Caco-2 (cell line): Measurements from ENCODE around the gene ASTN2. TPM values are rescaled to one million over a fixed set of nuclear protein-coding genes. Genes with fewer than 3 reads are reported as not detected.

Experiments used
- BruUV-seq: library from RNA; stranded (reverse); fragments of 400-500 nt; replicated peaks from 2 replicates; lab custom pipeline; 2021; lab: Mats Ljungman, UMichigan
- CTCF ChIA-PET: fragments of 300-600 bp; sonication (Branson Sonifier 250); formaldehyde crosslinking; loops from one replicate; lab custom pipeline; 2022; ENCODE audit warnings: antibody characterized with exemption; lab: Charles Lee
- POLR2A ChIA-PET: fragments of 300-600 bp; sonication (Branson Sonifier 250); formaldehyde crosslinking; loops from one replicate; lab custom pipeline; 2022; ENCODE audit warnings: antibody characterized with exemption; lab: Charles Lee
- DNase-seq, 2 experiments: peaks; one replicate each; pipeline versions ENCODE4 v3.0.0 to v3.0.0-alpha.2; 2020 to 2022
- H3K27me3 ChIP-seq: replicated peaks from 2 replicates; pipeline ENCODE4 v1.6.0; 2011; ENCODE audit warnings: low read length; ENCODE audit not compliant: control insufficient read depth, insufficient read depth
- H3K36me3 ChIP-seq: 2 replicates; pipeline ENCODE4 v1.5.1; 2011; ENCODE audit warnings: low read length; ENCODE audit not compliant: control insufficient read depth, insufficient read depth
- H3K4me1 ChIP-seq: fragments of 250-450 bp; sonication (Bioruptor Pico); 2 replicates; pipeline ENCODE4 v1.5.1; 2020; ENCODE audit warnings: mild to moderate bottlenecking
- H3K4me3 ChIP-seq: 2 replicates; pipeline ENCODE4 v1.5.1; 2011; ENCODE audit warnings: low read depth, mild to moderate bottlenecking, control low read depth, low read length
- H3K9me3 ChIP-seq: fragments of 250-450 bp; sonication (Bioruptor Pico); 2 replicates; pipeline ENCODE4 v1.5.1; 2020; ENCODE audit warnings: mild to moderate bottlenecking, moderate library complexity
- H3K27ac Mint-ChIP-seq: one replicate; pipeline ENCODE4 v1.8.0; 2022; ENCODE audit warnings: mixed read lengths; ENCODE audit not compliant: unreplicated experiment
- H3K27me3 Mint-ChIP-seq: one replicate; pipeline ENCODE4 v1.8.0; 2022; ENCODE audit warnings: mixed read lengths; ENCODE audit not compliant: insufficient read depth, unreplicated experiment
- H3K36me3 Mint-ChIP-seq: one replicate; pipeline ENCODE4 v1.8.0; 2022; ENCODE audit warnings: mild to moderate bottlenecking, mixed read lengths; ENCODE audit not compliant: insufficient read depth, unreplicated experiment
- H3K4me1 Mint-ChIP-seq: one replicate; pipeline ENCODE4 v1.8.0; 2022; ENCODE audit warnings: low read depth, mixed read lengths; ENCODE audit not compliant: unreplicated experiment
- H3K4me3 Mint-ChIP-seq: one replicate; pipeline ENCODE4 v1.8.0; 2022; ENCODE audit warnings: mild to moderate bottlenecking, moderate library complexity, mixed read lengths; ENCODE audit not compliant: unreplicated experiment
- H3K9me3 Mint-ChIP-seq: one replicate; pipeline ENCODE4 v1.8.0; 2022; ENCODE audit warnings: mixed read lengths; ENCODE audit not compliant: unreplicated experiment
- CTCF ChIP-seq, 2 experiments: fragments of 200-600 bp in 1 of 2; IDR thresholded peaks; 1 replicate in 1 of 2; 2 replicates in 1 of 2; pipeline versions ENCODE4 v1.5.1 to v1.8.0; 2011 to 2022; ENCODE audit warnings: antibody characterized with exemption in 1 of 2, control low read depth in 1 of 2, inconsistent platforms in 1 of 2, low read depth in 1 of 2, low read length in 1 of 2, mild to moderate bottlenecking in 1 of 2, moderate library complexity in 1 of 2; ENCODE audit not compliant: insufficient read depth in 1 of 2, severe bottlenecking in 1 of 2, unreplicated experiment in 1 of 2
- intact Hi-C: fragments of 100-400 bp; cut with micrococcal nuclease; formaldehyde crosslinking; loops from one replicate; pipeline ENCODE4 v1.10.0; 2022; ENCODE audit not compliant: unreplicated experiment
- total RNA-seq: library from RNA; stranded (reverse); gene quantifications from 2 replicates; pipeline ENCODE4 v1.2.3, GENCODE V29; 2022

ASTN2 gene
- total RNA-seq, 1 experiment from 2014 or later: 12.7 TPM

- peaks cover 12% of the 10 kb centered on the region for H3K27me3 Mint-ChIP-seq
- POLR2A ChIA-PET: no interaction called here
- no peak overlapping the region for H3K4me3 Mint-ChIP-seq
- BruUV-seq: no TSS peak
- no peak overlapping the region for H3K4me3 ChIP-seq
- H3K9me3 ChIP-seq: no peaks in the 10 kb centered on the region
- H3K36me3 Mint-ChIP-seq: no peaks in the 10 kb centered on the region
- H3K36me3 ChIP-seq: no peaks in the 10 kb centered on the region
- CTCF ChIA-PET: no interaction called here
- H3K27me3 ChIP-seq: no peaks in the 10 kb centered on the region
- no peaks in the 10 kb centered on the region for H3K4me1 ChIP-seq
- intact Hi-C loops: no loop called here
- H3K4me1 Mint-ChIP-seq: no peaks in the 10 kb centered on the region
- TF ChIP-seq CTCF (IDR thresholded peaks at IDR 0.05; ENCODE audit: insufficient read depth in 1 of 2, low read depth in 1 of 2, low read length in 1 of 2, severe bottlenecking in 1 of 2, unreplicated experiment in 1 of 2): no peak
- no peak for DNase-seq
- H3K9me3 Mint-ChIP-seq: no peaks in the 10 kb centered on the region
- no peak overlapping the region for H3K27ac Mint-ChIP-seq
These were observed 475.2 kb downstream of the ASTN2 start for GRCh38 chr9:116939614-116940013.

DNA sequence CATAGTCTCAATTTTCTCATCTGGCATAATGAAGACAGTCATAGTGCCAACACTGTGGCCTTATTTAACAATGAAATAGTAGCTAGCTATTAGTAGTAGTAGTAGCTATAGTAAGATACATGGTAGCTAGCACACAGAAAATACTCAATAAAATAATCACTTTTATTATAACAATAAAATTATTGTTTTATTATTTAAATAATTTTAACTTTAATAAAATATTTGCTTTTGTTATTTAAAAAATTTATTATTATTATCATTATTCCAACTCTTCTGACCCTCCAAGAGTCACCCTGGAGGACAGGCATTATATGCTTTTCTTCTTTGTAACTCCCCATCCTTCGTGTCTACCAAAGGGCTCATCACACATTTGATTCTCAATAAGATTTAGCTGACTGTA lies 475.7 kb downstream of the ASTN2 start:
- no peaks in the 10 kb centered on the region for H3K36me3 Mint-ChIP-seq
- no peaks in the 10 kb centered on the region for H3K4me1 Mint-ChIP-seq
- CTCF ChIA-PET: no interaction called here
- Histone ChIP-seq H3K4me1 (no peaks in the 10 kb centered on the region), H3K27me3 (no peaks in the 10 kb centered on the region), H3K36me3 (no peaks in the 10 kb centered on the region), H3K9me3 (no peaks in the 10 kb centered on the region), H3K4me3 (no peak overlapping the region)
- POLR2A ChIA-PET: no interaction called here
- no peak for DNase-seq
- H3K27ac Mint-ChIP-seq: no peak overlapping the region
- no peak overlapping the region for H3K4me3 Mint-ChIP-seq
- peaks cover 12% of the 10 kb centered on the region for H3K27me3 Mint-ChIP-seq
- TF ChIP-seq CTCF (IDR thresholded peaks at IDR 0.05; ENCODE audit: insufficient read depth in 1 of 2, low read depth in 1 of 2, low read length in 1 of 2, severe bottlenecking in 1 of 2, unreplicated experiment in 1 of 2): no peak
- BruUV-seq: no TSS peak
- intact Hi-C loops: no loop called here
- H3K9me3 Mint-ChIP-seq: no peaks in the 10 kb centered on the region

DNA sequence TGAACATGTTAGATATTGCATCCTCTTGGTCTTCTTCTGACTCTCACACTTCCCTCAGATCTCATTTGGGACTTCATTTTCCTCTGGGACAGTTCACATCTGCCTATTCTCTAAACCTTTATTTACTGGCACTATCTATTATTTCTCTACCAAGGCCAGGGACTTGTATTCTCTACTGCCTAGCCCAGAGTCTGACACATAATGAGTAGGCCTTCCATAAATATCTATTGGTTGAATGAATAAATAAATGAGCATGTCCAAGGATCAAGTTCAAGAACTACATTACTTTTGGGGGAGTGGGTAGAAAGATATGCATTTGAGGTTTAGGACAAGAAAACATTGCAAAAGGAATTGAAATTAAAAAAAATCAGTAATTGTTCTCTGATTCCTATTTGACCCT lies 477.5 kb downstream of the ASTN2 start:
- Histone ChIP-seq H3K9me3 (no peaks in the 10 kb centered on the region), H3K27me3 (no peaks in the 10 kb centered on the region), H3K4me3 (no peak overlapping the region), H3K36me3 (no peaks in the 10 kb centered on the region), H3K4me1 (no peaks in the 10 kb centered on the region)
- Mint-ChIP-seq H3K27me3 (peaks cover 10% of the 10 kb centered on the region), H3K36me3 (no peaks in the 10 kb centered on the region), H3K27ac (no peak overlapping the region), H3K4me3 (no peak overlapping the region), H3K4me1 (no peaks in the 10 kb centered on the region), H3K9me3 (no peaks in the 10 kb centered on the region)
- no peak for DNase-seq
- CTCF ChIA-PET: no interaction called here
- intact Hi-C loops: no loop called here
- BruUV-seq: no TSS peak
- POLR2A ChIA-PET: no interaction called here
- no peak for TF ChIP-seq CTCF (IDR thresholded peaks at IDR 0.05; ENCODE audit: insufficient read depth in 1 of 2, low read depth in 1 of 2, low read length in 1 of 2, severe bottlenecking in 1 of 2, unreplicated experiment in 1 of 2)
